Measurements from ENCODE around the gene SHROOM2.

The SHROOM2 gene

GRCh38 chrX:9955506-9955905 lies 169.3 kb downstream of the SHROOM2 start:
- DNase-seq = no peak

GRCh38 chrX:9957743-9958142 lies 171.5 kb downstream of the SHROOM2 start:
- DNase-seq = no peak

DNA sequence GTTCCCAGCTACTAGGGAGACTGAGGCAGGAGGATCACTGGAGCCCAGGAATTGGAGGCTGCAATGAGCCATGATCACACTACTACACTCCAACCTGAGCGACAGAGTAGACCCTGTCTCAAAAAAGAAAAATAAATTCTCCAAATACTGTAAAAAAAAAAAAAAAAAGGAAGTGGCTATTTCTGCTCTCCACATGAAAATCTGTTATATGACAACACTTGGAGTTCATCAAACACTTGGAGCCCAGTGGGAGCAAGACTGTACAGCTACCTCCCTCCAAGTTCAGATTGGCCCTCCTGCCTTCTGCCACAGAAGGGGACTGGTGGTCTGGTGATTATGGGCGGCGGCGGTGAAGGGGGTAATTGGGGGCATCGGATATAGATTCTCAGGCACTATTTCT lies 172.0 kb downstream of the SHROOM2 start:
- DNase-seq = no peak

- no peak for DNase-seq
Measured at GRCh38 chrX:9961750-9962149, 175.5 kb downstream of the SHROOM2 start.

DNA sequence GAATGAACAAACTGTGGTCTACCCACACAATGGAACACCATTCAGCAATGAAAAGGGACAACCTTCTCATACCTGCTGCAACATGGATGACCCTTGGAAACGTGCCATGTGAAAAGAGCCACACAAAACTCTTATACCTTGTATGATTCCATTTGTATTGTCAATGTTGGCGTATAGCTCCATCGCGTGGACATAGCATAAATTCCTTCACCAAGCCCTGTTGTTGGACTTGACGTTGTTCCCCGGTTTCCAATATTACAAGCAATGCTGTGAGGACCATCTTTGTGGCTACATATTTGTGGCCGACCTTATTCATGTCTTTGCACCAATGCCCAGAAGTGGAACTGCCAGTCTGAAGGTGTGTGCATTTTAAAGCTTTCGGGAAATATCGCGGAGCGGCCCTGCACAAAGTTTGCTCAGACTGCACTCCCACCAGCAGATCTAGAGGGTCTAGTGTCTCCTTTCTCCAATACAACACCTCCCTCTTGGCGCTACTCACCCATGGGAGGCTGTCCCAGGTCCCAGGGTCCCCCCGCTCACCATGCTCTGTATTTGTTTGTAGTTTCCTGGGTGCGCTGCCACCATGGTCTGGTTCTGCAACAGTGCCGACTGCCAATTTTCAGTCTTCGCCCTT lies 180.7 kb downstream of the SHROOM2 start, which contains the start of gene CLDN34:
Gene CLDN34 (plus strand): TSS at position 584 of the 634 bp plus-strand sequence. CDS start 0 bp downstream, at position 584.
- no peak for DNase-seq

- DNase-seq = no peak
Measured at GRCh38 chrX:9977635-9978034, 191.4 kb downstream of the SHROOM2 start.

GRCh38 chrX:9980401-9980800 lies 194.2 kb downstream of the SHROOM2 start:
- DNase-seq = no peak

- DNase-seq = no peak
Measured at GRCh38 chrX:9980927-9981326, 194.7 kb downstream of the SHROOM2 start.

DNA sequence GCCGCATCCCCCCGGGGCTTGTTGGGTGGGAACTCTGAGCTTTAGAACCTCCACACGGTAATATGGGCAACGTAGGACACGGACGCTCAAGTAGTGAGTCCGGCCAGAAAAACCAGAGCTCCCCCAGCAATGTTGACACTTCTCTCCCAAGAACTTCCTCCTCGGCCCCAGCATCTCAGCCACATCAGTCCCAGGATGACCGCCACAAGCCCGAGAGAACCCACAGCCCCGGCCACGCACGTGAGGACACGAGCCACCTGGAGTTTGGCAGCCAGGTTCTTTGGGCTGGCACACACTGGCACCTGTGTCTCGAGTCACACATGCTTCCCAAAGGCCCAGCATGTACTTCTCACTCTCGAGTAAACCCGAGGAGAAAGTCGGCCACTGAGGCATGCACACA lies 197.2 kb downstream of the SHROOM2 start:
- no peak for DNase-seq

- no peak for DNase-seq
Measured at GRCh38 chrX:9983846-9984245, 197.6 kb downstream of the SHROOM2 start.

DNA sequence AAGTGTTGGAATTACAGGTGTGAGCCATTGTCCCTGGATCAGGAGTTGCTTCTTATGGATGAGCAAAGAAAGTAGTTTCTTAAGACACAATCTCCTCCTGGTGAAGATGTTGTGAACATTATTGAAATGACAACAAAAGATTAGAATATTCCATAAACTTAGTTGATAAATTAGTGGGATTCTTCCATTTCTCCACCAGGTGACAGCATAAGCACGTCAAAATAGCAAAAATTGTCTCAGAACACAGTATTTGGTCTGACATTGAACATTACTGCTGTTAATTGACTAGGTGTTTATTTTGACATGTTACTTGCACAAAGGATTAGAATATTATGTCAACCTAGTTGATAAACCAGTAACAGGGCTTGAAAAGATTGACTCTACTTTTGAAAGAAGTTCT lies 202.5 kb downstream of the SHROOM2 start:
- peak; percentile 5 for DNase-seq

DNA sequence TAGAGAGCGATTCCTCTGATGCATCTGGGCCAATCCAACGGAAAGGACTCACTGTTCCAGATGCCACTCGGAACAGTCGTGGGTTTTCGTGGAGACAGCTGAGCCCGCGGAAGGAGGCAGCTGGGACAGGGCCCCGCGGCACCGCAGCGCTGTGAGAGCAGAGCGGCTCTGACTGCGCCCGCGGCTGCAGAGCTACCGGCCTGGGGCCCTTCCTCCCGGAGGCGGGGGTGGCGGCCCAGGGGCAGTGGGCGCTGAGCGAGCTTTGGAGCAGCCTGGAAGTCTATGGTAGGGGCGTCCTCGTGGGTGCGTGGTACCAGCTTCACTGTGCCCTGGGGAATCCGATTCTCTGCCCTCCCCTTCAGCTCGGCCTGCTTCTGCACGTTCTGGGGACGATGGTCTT lies 205.8 kb downstream of the SHROOM2 start:
- no peak for DNase-seq

GRCh38 chrX:9992724-9993123 lies 206.5 kb downstream of the SHROOM2 start:
- DNase-seq = no peak

DNA sequence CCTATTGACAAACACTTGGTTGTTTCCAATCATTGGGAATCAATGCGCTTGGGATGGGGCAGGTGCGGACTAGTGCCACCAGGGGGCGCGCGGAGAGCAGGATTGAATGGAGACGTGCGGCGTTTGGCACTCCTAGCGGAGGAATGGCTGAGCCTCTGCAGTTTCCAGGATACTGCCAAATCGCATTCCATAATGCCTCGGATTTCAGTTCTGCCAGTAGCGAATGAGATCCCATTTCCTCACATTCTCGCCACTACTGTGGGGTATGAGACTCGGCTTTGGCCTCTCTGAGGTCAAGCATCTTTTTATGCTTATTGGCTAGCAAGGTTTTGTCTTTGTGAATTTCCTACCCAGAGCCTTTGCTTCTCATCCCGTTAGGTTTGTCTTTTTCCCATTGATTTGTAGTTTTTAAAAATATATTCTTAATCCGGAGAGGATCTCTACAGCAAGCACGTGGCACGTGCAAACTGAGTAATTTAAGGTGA lies 209.7 kb downstream of the SHROOM2 start:
- no peak for DNase-seq

- no peak for DNase-seq
Measured at GRCh38 chrX:9997041-9997440, 210.8 kb downstream of the SHROOM2 start.

DNA sequence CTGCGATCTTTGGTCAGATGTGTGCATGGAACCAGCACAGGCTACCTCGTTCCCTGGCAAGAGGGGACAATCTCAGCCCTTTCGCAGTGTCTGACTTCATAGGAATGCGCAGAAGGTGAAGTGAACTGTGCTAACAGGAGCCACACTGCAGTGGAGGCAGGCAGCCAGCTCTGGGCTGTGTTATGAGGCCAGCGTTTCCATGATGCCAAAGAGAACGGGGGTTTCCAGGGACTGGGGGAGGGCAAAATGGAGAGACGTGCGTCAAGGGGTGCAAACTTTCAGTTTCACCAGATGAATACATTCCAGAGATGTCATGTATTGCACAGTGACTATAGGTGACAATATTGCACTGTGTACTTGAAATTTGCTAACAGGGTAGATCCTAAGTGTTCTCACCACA lies 211.3 kb downstream of the SHROOM2 start:
- no peak for DNase-seq
